ENCODE data around the gene AMIGO2. TPM values are rescaled to one million over a fixed set of nuclear protein-coding genes. Genes with fewer than 3 reads are reported as not detected.
"Not testable (repeated sequence)": the region's sequence is repeated elsewhere in the genome, so short reads cannot be mapped to it uniquely, and the experiment has no call there.

Gene AMIGO2
- total and polyA plus RNA-seq, 2 donors (not counting 1 experiment from before 2014, with no cell fraction given), result 6.9 to 12.4 TPM

- no peak for TF ChIP-seq CTCF (conservative IDR thresholded peaks at IDR 0.05 in 1 of 2, IDR thresholded peaks at IDR 0.05 in 1 of 2; ENCODE audit: low read depth in 1 of 2, low read length in 2 of 2)
- TF ChIP-seq EZH2 (IDR thresholded peaks at IDR 0.05; ENCODE audit: low read length, missing control alignments), result no peak
- no peak overlapping the region for H2AFZ ChIP-seq (ENCODE audit: low read length)
- no peaks in the 10 kb centered on the region for H3K4me1 ChIP-seq (ENCODE audit: control insufficient read depth, extremely low read depth, insufficient read depth, low read length)
- H3K4me3 ChIP-seq (replicated peaks in 1 of 4; ENCODE audit: control extremely low read depth in 1 of 4, insufficient read depth in 1 of 4, low read depth in 3 of 4, low read length in 4 of 4), result no peak overlapping the region
- H3K27me3 ChIP-seq (ENCODE audit: control insufficient read depth, insufficient read depth, low read length), result no peaks in the 10 kb centered on the region
- no peak for DNase-seq (ENCODE audit: low read depth in 2 of 2)
- H3K79me2 ChIP-seq (ENCODE audit: control insufficient read depth, insufficient read depth, low read length), result no peaks in the 10 kb centered on the region
- no peak overlapping the region for H3K9ac ChIP-seq (ENCODE audit: insufficient read depth, low read length)
- H3K27ac ChIP-seq (ENCODE audit: insufficient read depth, low read length), result no peak overlapping the region
- no peaks in the 10 kb centered on the region for H3K9me3 ChIP-seq (ENCODE audit: control insufficient read depth, insufficient read depth, low read depth, low read length)
- H3K4me2 ChIP-seq (ENCODE audit: extremely low read depth, insufficient read depth, low read length), result no peak overlapping the region
- H3K36me3 ChIP-seq (ENCODE audit: control insufficient read depth, insufficient read depth, low read length), result no peaks in the 10 kb centered on the region
- H4K20me1 ChIP-seq (ENCODE audit: control insufficient read depth, extremely low read depth, insufficient read depth, low read length), result no peaks in the 10 kb centered on the region
Observed at GRCh38 chr12:47065546-47065945, 14.2 kb downstream of the AMIGO2 start.

- not testable (repeated sequence) for H3K27me3 ChIP-seq (ENCODE audit: control insufficient read depth, insufficient read depth, low read length); H3K27ac ChIP-seq (ENCODE audit: insufficient read depth, low read length); H3K36me3 ChIP-seq (ENCODE audit: control insufficient read depth, insufficient read depth, low read length); H3K4me3 ChIP-seq (replicated peaks in 1 of 4; ENCODE audit: control extremely low read depth in 1 of 4, insufficient read depth in 1 of 4, low read depth in 3 of 4, low read length in 4 of 4); H3K9me3 ChIP-seq (ENCODE audit: control insufficient read depth, insufficient read depth, low read depth, low read length); H2AFZ ChIP-seq (ENCODE audit: low read length); H4K20me1 ChIP-seq (ENCODE audit: control insufficient read depth, extremely low read depth, insufficient read depth, low read length); H3K79me2 ChIP-seq (ENCODE audit: control insufficient read depth, insufficient read depth, low read length); DNase-seq (ENCODE audit: low read depth in 2 of 2); H3K4me2 ChIP-seq (ENCODE audit: extremely low read depth, insufficient read depth, low read length); H3K9ac ChIP-seq (ENCODE audit: insufficient read depth, low read length); H3K4me1 ChIP-seq (ENCODE audit: control insufficient read depth, extremely low read depth, insufficient read depth, low read length)
Observed at GRCh38 chr12:47058640-47059039, 21.1 kb downstream of the AMIGO2 start.

- H3K36me3 ChIP-seq (ENCODE audit: control insufficient read depth, insufficient read depth, low read length); H3K9ac ChIP-seq (ENCODE audit: insufficient read depth, low read length); H3K79me2 ChIP-seq (ENCODE audit: control insufficient read depth, insufficient read depth, low read length); H3K9me3 ChIP-seq (ENCODE audit: control insufficient read depth, insufficient read depth, low read depth, low read length); H4K20me1 ChIP-seq (ENCODE audit: control insufficient read depth, extremely low read depth, insufficient read depth, low read length); H3K4me3 ChIP-seq (replicated peaks in 1 of 4; ENCODE audit: control extremely low read depth in 1 of 4, insufficient read depth in 1 of 4, low read depth in 3 of 4, low read length in 4 of 4); H3K4me2 ChIP-seq (ENCODE audit: extremely low read depth, insufficient read depth, low read length); H2AFZ ChIP-seq (ENCODE audit: low read length); H3K27ac ChIP-seq (ENCODE audit: insufficient read depth, low read length); DNase-seq (ENCODE audit: low read depth in 2 of 2); H3K27me3 ChIP-seq (ENCODE audit: control insufficient read depth, insufficient read depth, low read length); H3K4me1 ChIP-seq (ENCODE audit: control insufficient read depth, extremely low read depth, insufficient read depth, low read length): not testable (repeated sequence)
Observed at GRCh38 chr12:47056944-47057343, 22.8 kb downstream of the AMIGO2 start.

GRCh38 chr12:47055856-47056255, 23.9 kb downstream of the AMIGO2 start:
- not testable (repeated sequence) for DNase-seq (ENCODE audit: low read depth in 2 of 2)

More at GRCh38 chr12:47055856-47056255, 23.9 kb downstream of the AMIGO2 start:
- not testable (repeated sequence) for H3K27ac ChIP-seq (ENCODE audit: insufficient read depth, low read length); H3K9me3 ChIP-seq (ENCODE audit: control insufficient read depth, insufficient read depth, low read depth, low read length); H3K79me2 ChIP-seq (ENCODE audit: control insufficient read depth, insufficient read depth, low read length); H2AFZ ChIP-seq (ENCODE audit: low read length); H3K4me2 ChIP-seq (ENCODE audit: extremely low read depth, insufficient read depth, low read length); H3K4me3 ChIP-seq (replicated peaks in 1 of 4; ENCODE audit: control extremely low read depth in 1 of 4, insufficient read depth in 1 of 4, low read depth in 3 of 4, low read length in 4 of 4); H3K4me1 ChIP-seq (ENCODE audit: control insufficient read depth, extremely low read depth, insufficient read depth, low read length); H3K27me3 ChIP-seq (ENCODE audit: control insufficient read depth, insufficient read depth, low read length); H4K20me1 ChIP-seq (ENCODE audit: control insufficient read depth, extremely low read depth, insufficient read depth, low read length); H3K9ac ChIP-seq (ENCODE audit: insufficient read depth, low read length); H3K36me3 ChIP-seq (ENCODE audit: control insufficient read depth, insufficient read depth, low read length)

All from fibroblast of lung (primary cell).